Measurements from ENCODE around the gene SLC10A4. TPM values are rescaled to one million over a fixed set of nuclear protein-coding genes. Genes with fewer than 3 reads are reported as not detected.
"Not testable (repeated sequence)": the region's sequence is repeated elsewhere in the genome, so short reads cannot be mapped to it uniquely, and the experiment has no call there.

The SLC10A4 gene
- 0.12 TPM in 1 of 2 replicates, not detected in the other for total RNA-seq

- intact Hi-C loops (cut with micrococcal nuclease) = loop anchor here (2.0 kb wide), 1 partner anchor 166 kb away; no protein-coding TSS in a partner anchor
These were observed at the start of gene SLC10A4 for GRCh38 chr4:48483006-48483776. SLC10A4 (plus strand) TSS chr4:48483343; CDS start chr4:48483562, 219 bp downstream.

GRCh38 chr4:48436318-48436717 lies 46.8 kb upstream of the SLC10A4 start:
- intact Hi-C loops (cut with micrococcal nuclease) = no loop called here

- intact Hi-C loops (cut with micrococcal nuclease) = no loop called here
These were observed 43.2 kb upstream of the SLC10A4 start for GRCh38 chr4:48439988-48440387.

GRCh38 chr4:48440914-48441313 lies 42.2 kb upstream of the SLC10A4 start:
- intact Hi-C loops (cut with micrococcal nuclease) = not testable (repeated sequence)

- intact Hi-C loops (cut with micrococcal nuclease) = loop anchor here (1.0 to 5.0 kb wide), 4 partner anchors 101 to 518 kb away; no protein-coding TSS in a partner anchor
These were observed 37.4 kb upstream of the SLC10A4 start for GRCh38 chr4:48445704-48446103.

- intact Hi-C loops (cut with micrococcal nuclease) = loop anchor here (5.0 kb wide), 1 partner anchor 129 kb away; no protein-coding TSS in a partner anchor
These were observed 36.5 kb upstream of the SLC10A4 start for GRCh38 chr4:48446642-48447041.

GRCh38 chr4:48449151-48449550 lies 34.0 kb upstream of the SLC10A4 start:
- intact Hi-C loops (cut with micrococcal nuclease) = loop anchor here (5.0 kb wide), 1 partner anchor 132 kb away; no protein-coding TSS in a partner anchor

- intact Hi-C loops (cut with micrococcal nuclease) = no loop called here
These were observed 32.4 kb upstream of the SLC10A4 start for GRCh38 chr4:48450740-48451139.

- intact Hi-C loops (cut with micrococcal nuclease) = not testable (repeated sequence)
These were observed 31.5 kb upstream of the SLC10A4 start for GRCh38 chr4:48451656-48452055.

- intact Hi-C loops (cut with micrococcal nuclease) = no loop called here
These were observed 28.6 kb upstream of the SLC10A4 start for GRCh38 chr4:48454591-48454990.

GRCh38 chr4:48461000-48461399 lies 22.1 kb upstream of the SLC10A4 start:
- intact Hi-C loops (cut with micrococcal nuclease) = no loop called here

- intact Hi-C loops (cut with micrococcal nuclease) = no loop called here
These were observed 20.8 kb upstream of the SLC10A4 start for GRCh38 chr4:48462363-48462762.

- intact Hi-C loops (cut with micrococcal nuclease) = no loop called here
These were observed 15.7 kb upstream of the SLC10A4 start for GRCh38 chr4:48467442-48467841.

- intact Hi-C loops (cut with micrococcal nuclease) = no loop called here
These were observed 15.3 kb upstream of the SLC10A4 start for GRCh38 chr4:48467891-48468290.

- intact Hi-C loops (cut with micrococcal nuclease) = no loop called here
These were observed 13.0 kb upstream of the SLC10A4 start for GRCh38 chr4:48470137-48470536.

GRCh38 chr4:48470570-48470969 lies 12.6 kb upstream of the SLC10A4 start:
- intact Hi-C loops (cut with micrococcal nuclease) = no loop called here

GRCh38 chr4:48472794-48473193 lies 10.3 kb upstream of the SLC10A4 start:
- intact Hi-C loops (cut with micrococcal nuclease) = no loop called here

GRCh38 chr4:48475770-48476169 lies 7.4 kb upstream of the SLC10A4 start:
- intact Hi-C loops (cut with micrococcal nuclease) = no loop called here

GRCh38 chr4:48478273-48478672 lies 4.9 kb upstream of the SLC10A4 start:
- intact Hi-C loops (cut with micrococcal nuclease) = no loop called here

- intact Hi-C loops (cut with micrococcal nuclease) = no loop called here
These were observed 1.6 kb upstream of the SLC10A4 start for GRCh38 chr4:48481581-48481980.

- intact Hi-C loops (cut with micrococcal nuclease) = loop anchor here (2.0 kb wide), 1 partner anchor 167 kb away; no protein-coding TSS in a partner anchor
These were observed 792 bp downstream of the SLC10A4 start for GRCh38 chr4:48483777-48484493.

- intact Hi-C loops (cut with micrococcal nuclease) = no loop called here
These were observed 1.5 kb downstream of the SLC10A4 start for GRCh38 chr4:48484494-48485168.
